22Rv1 (cell line): ENCODE measurements around the gene CCL13.

ENCODE experiments used
- H3K27ac ChIP-seq: fragments of 450-650 bp; 2 replicates; pipeline ENCODE4 v1.5.1; 2017
- CTCF ChIP-seq: fragments of 450-650 bp; IDR thresholded peaks from 2 replicates; pipeline ENCODE4 v1.5.1; 2017; ENCODE audit warnings: mild to moderate bottlenecking
- ZFX ChIP-seq: fragments of 450-650 bp; IDR thresholded peaks from 2 replicates; pipeline ENCODE4 v1.6.1; 2017; ENCODE audit warnings: antibody characterized with exemption, borderline replicate concordance

The CCL13 gene

GRCh38 chr17:34390649-34391048 lies 34.4 kb downstream of the CCL13 start:
- H3K27ac ChIP-seq, result no peak overlapping the region

GRCh38 chr17:34391241-34391640 lies 35.0 kb downstream of the CCL13 start:
- TF ChIP-seq ZFX (no peak), CTCF (no peak)
- no peak overlapping the region for H3K27ac ChIP-seq

More at GRCh38 chr17:34390649-34391048, 34.4 kb downstream of the CCL13 start:
- TF ChIP-seq CTCF (no peak), ZFX (no peak)

GRCh38 chr17:34393401-34393800 lies 37.1 kb downstream of the CCL13 start:
- no peak overlapping the region for H3K27ac ChIP-seq
- TF ChIP-seq ZFX (no peak), CTCF (no peak)

GRCh38 chr17:34397265-34397664 lies 41.0 kb downstream of the CCL13 start:
- TF ChIP-seq ZFX (no peak), CTCF (no peak)
- H3K27ac ChIP-seq, result no peak overlapping the region

- TF ChIP-seq ZFX (no peak), CTCF (no peak)
- H3K27ac ChIP-seq, result no peak overlapping the region
Measured at GRCh38 chr17:34398990-34399389, 42.7 kb downstream of the CCL13 start.

GRCh38 chr17:34399725-34400124 lies 43.4 kb downstream of the CCL13 start:
- H3K27ac ChIP-seq, result no peak overlapping the region
- TF ChIP-seq ZFX, result no peak
- no peak for TF ChIP-seq CTCF

- no peak for TF ChIP-seq ZFX
- TF ChIP-seq CTCF, result no peak
- no peak overlapping the region for H3K27ac ChIP-seq
Measured at GRCh38 chr17:34400301-34400931, 44.1 kb downstream of the CCL13 start.
